GM12891 (cell line): ENCODE data around the gene CACNA1S.

ENCODE experiments used
- DNase-seq: peaks from one replicate; pipeline ENCODE4 v3.0.0; 2011; ENCODE audit warnings: low spot score; ENCODE audit not compliant: insufficient read length
- FAIRE-seq: peaks from 2 replicates; lab custom pipeline; 2011; peaks lifted over from hg19 to GRCh38; lab: Jason Lieb, UNC
- PAX5 ChIP-seq: IDR thresholded peaks from 2 replicates; pipeline ENCODE4 v1.6.1; 2011; ENCODE audit warnings: low read length, moderate library complexity, mild to moderate bottlenecking; ENCODE audit not compliant: insufficient read depth, severe bottlenecking
- POLR2A ChIP-seq: IDR thresholded peaks from 2 replicates; pipeline ENCODE4 v1.6.1; 2011; ENCODE audit warnings: low read depth, low read length, control low read depth
- POLR2AphosphoS5 ChIP-seq: IDR thresholded peaks from 2 replicates; pipeline ENCODE4 v1.6.1; 2011; ENCODE audit warnings: low read depth, low read length, control low read depth
- POU2F2 ChIP-seq: IDR thresholded peaks from 2 replicates; pipeline ENCODE4 v1.6.1; 2011; ENCODE audit warnings: low read depth, mild to moderate bottlenecking, control low read depth, low read length, moderate library complexity
- SPI1 ChIP-seq: IDR thresholded peaks from 2 replicates; pipeline ENCODE4 v1.6.1; 2011; ENCODE audit warnings: low read depth, low read length, control low read depth
- TAF1 ChIP-seq: IDR thresholded peaks from 2 replicates; pipeline ENCODE4 v1.6.1; 2011; ENCODE audit warnings: low read depth, low read length, control low read depth

Gene CACNA1S

DNA sequence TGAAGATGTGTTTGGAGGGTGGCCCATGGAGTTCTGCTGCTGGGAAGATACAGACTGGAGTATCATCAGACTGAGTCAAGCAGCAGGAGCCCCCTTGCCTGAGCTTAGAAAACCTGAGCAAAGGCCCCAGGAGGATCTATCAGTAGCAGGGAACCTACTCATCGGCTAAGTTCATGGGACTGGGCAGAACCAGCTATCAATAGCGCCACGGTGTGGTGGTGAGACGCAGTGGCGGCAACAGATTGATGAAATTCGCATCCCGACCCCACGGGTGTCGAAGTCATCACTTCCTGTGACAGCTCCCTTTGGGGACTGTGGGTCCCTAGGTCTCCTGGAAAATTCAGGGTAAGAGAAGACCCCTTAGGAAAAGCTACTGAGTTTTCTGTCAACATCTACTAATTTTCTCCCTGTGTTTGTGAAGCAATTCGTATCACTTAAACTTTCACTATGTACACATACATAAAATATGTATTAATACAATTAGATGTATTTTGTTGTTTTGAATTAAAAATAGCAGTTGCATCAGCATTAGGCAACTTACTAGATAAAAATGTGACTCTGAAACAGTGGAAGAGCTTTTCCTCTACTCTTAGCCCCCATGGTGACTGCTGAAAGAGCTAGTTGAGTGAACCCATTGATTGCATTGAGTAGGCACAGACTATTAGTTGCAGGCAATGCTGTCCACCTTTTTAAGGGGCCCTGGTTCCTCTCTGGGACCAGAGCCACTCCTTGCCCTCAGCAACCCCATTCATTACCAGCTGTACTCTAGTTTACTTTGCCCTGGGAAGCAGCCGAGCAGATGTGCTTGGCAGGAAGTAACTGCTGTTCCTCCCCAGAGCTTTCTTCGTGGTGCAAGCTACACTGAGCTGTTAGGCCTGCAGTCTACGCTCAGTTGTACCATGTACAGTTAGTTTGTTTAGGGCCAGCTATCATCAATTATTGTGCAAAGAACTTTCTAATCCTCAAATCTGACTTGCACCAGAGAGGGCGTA lies 7.3 kb upstream of the CACNA1S start:
- peak; percentile 63 for DNase-seq
- TF ChIP-seq PAX5 (no peak), SPI1 (no peak), POLR2AphosphoS5 (no peak)
- peak; percentile 82 for FAIRE-seq

DNA sequence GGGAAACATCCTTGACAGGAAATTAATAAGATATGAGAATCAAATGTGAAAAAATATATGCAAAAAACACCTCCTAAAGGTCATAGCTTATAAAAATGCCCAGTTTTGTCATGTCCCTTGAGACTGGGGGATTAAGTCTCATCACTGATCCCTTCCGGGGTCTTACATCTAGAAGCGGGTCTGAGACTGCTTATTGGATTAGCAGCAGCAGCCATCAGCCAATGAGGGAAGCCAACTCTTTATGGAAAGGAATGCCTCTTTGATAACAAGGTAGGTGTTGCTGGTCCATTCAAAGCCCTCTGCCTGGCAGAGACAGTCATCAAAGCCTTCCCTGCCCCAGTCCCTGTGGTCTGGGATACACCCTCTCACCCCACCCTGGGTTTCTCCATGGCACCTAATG lies 3.9 kb upstream of the CACNA1S start:
- TF ChIP-seq PAX5: no peak
- TF ChIP-seq TAF1: no peak
- TF ChIP-seq POLR2A: no peak
- TF ChIP-seq POLR2AphosphoS5: no peak
- no peak for TF ChIP-seq SPI1
- no peak for TF ChIP-seq POU2F2
- FAIRE-seq (no peak), DNase-seq (no peak)

DNA sequence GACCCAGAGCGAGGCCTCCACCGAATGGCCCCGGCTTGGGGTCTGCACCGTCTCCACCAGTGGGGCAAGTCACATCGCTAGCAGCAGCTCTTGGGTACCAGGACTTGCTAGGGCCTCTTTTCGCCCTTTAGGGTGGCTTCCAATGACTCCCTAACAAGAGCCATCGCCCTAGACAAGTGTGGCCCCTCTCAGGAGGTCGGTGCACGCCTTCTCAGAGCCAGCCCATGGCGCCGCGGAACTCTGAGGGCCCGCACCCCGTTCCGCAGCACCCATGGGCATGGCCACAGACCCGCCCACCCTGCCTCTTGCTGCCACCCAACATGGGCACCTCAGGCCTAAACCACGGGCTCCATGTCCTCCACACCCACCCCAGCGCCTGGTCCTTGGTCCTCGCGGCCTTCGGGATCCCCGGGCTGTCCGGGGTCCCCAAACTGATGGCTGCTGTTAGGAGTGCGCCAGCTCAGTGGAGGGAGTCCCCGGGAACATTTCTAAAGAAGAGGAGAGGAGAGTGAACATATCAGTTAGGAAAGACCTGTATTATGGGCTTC lies 3.2 kb upstream of the CACNA1S start:
- TF ChIP-seq PAX5 (no peak), SPI1 (no peak), POLR2A (no peak), POLR2AphosphoS5 (no peak), TAF1 (no peak)
- no peak for DNase-seq
- no peak for FAIRE-seq

DNA sequence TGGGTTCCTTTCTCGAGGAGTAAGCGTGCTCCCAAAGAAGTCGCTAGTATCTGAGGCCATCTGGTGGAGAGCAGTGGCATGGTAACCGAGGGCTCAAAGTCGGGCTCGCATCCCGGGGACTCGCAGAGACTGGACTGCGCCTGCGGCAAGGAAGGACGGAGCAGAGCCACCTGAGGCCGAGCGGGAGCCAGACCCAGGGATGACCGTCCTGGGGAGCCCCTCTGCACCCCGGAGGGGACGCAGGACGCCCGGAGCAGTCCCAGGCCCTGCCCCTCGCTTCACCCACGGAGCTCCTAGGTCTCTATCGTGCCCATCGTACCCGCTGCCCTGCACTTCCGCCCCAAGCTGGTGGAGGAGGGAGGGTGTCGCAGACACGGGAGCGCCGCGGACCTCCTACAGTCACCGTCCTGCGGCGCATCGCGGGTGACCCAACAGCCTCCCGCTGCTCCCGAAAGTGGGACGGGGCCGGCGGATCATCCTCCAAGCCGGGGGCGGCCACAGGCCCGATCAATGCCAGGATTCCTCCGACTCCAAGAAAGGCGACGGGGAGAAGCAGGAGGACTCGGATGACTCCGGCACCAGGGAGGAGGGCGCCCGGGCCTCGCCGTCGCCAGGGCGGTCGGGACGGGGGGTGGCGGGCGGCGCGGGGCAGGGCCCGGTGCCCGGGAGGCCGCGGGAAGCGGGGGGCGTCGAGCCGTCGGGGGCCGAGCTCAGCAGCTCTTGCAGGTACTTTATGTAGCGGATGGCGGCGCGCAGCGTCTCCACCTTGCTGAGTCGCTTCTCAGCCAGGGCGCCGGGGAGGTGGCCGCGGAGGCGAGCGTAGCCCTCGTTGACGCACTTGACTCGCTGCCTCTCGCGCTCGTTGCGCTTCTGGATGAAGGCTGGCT lies 2.3 kb upstream of the CACNA1S start:
- TF ChIP-seq PAX5 (no peak), SPI1 (0 out of 2 replicates have a peak, but pooled peaks have one; percentile 1)
- peak; percentile 84 for DNase-seq
- peak; percentile 94 for FAIRE-seq

DNA sequence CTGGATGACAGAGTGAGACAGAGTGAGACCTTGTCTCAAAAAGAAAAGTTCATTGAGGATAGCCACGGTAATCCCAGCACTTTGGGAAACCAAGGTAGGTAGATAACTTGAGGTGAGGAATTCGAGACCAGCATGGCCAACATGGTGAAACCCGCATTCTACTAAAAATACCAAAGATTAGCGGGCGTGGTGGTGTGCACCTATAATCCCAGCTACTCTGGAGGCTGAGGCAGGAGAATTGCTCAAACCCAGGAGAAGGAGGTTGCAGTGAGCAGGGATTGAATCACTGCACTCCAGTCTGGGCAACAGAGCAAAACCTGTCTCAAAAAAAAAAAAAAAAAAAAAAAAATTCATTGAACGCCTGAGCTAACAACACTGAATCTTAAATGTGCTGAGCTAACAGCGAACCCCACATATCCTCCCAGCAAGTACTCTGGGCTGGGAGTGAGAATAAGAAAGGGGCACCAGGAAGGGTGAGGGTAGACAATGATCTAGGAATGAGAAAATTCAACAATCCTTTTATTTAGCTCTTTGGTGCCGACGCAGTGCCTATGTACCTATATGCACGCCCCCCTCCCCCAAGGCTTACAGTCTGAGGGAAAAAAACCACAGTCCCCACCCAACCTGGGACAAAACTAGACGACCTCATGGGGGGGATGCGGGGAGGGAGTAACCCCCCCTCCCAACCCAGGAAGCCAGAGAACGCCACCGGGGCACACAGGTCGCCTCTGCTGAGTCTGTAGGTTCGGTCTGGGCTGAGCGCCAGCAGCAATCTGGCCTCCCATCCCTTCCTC lies 1.4 kb upstream of the CACNA1S start:
- FAIRE-seq (peak; percentile 5), DNase-seq (no peak)
- TF ChIP-seq SPI1 (no peak), POLR2AphosphoS5 (no peak), POLR2A (no peak), TAF1 (no peak), POU2F2 (no peak), PAX5 (no peak)

DNA sequence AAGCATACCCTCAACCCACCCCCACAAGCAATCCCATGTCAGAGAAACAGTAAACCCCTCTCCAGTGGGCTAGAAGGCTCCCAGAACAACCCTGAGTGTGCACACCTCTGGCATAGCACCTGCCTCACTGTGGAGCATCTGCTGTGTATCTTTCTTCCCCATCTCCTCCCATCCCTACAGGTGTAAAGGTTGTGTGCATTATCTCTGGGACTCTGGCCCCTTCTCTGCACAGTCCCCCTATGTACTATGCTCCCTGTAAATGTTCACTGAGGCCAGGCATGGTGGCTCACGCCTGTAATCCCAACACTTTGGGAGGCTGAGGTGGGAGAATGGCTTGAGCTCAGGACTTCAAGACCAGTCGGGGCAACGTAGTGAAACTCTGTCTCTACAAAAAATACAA lies 700 bp upstream of the CACNA1S start:
- no peak for TF ChIP-seq POLR2AphosphoS5
- no peak for DNase-seq
- FAIRE-seq: no peak

- TF ChIP-seq POLR2AphosphoS5 (no peak), PAX5 (no peak), SPI1 (no peak), POU2F2 (no peak), POLR2A (no peak), TAF1 (no peak)
- DNase-seq: no peak
- FAIRE-seq: no peak
Observed at GRCh38 chr1:201111672-201112071, 554 bp downstream of the CACNA1S start.

GRCh38 chr1:201111156-201111555 lies 1.1 kb downstream of the CACNA1S start:
- FAIRE-seq (no peak), DNase-seq (no peak)
- TF ChIP-seq POU2F2 (no peak), POLR2AphosphoS5 (no peak), TAF1 (no peak), PAX5 (no peak), POLR2A (no peak), SPI1 (no peak)

DNA sequence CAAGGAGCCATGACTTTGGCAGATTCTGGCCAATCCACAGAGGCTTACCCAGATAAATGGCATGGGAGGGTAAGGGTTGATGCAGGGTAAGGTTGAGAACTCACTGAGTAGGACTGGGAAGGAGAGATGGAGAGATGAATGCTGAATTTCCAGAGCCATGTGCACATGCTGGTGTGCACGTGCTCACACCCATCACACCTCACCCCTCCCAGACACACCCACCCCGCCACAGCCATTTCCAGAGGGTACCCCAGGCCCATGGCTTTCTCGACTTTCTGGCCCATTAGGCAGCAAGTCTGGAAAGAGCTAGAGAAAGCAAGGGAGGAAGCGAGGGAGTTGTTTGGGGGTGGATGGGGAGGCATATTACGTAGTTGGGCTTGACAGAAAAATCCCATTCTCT lies 1.6 kb downstream of the CACNA1S start:
- FAIRE-seq (no peak), DNase-seq (no peak)
- TF ChIP-seq TAF1 (no peak), SPI1 (no peak), POLR2AphosphoS5 (no peak), POU2F2 (no peak), PAX5 (no peak), POLR2A (no peak)
